Measurements from ENCODE around the gene TBC1D16.

GRCh38 chr17:80025140-80025539 is 10.5 kb downstream of the TBC1D16 start:
- TF ChIP-seq CTCF (IDR thresholded peaks at IDR 0.05), result no peak
- no peak for TF ChIP-seq POLR2A (IDR thresholded peaks at IDR 0.05)
